Glomerular visceral epithelial cell (primary cell): ENCODE measurements around the gene KIF5A.

Experiments
- DNase-seq: peaks from one replicate; pipeline ENCODE4 v3.0.0-alpha.2; 2016; ENCODE audit errors: extremely low spot score

Gene KIF5A

GRCh38 chr12:57632073-57632957 lies 82.5 kb downstream of the KIF5A start:
- DNase-seq: no peak

GRCh38 chr12:57632958-57633840 lies 83.4 kb downstream of the KIF5A start, which contains the start of gene B4GALNT1:
Gene B4GALNT1 (minus strand): TSS chr12:57633201. CDS start chr12:57632132, 1,069 bp downstream.
- DNase-seq: peak; percentile 63
